Measurements from ENCODE around the gene RRAGD.

Gene RRAGD

DNA sequence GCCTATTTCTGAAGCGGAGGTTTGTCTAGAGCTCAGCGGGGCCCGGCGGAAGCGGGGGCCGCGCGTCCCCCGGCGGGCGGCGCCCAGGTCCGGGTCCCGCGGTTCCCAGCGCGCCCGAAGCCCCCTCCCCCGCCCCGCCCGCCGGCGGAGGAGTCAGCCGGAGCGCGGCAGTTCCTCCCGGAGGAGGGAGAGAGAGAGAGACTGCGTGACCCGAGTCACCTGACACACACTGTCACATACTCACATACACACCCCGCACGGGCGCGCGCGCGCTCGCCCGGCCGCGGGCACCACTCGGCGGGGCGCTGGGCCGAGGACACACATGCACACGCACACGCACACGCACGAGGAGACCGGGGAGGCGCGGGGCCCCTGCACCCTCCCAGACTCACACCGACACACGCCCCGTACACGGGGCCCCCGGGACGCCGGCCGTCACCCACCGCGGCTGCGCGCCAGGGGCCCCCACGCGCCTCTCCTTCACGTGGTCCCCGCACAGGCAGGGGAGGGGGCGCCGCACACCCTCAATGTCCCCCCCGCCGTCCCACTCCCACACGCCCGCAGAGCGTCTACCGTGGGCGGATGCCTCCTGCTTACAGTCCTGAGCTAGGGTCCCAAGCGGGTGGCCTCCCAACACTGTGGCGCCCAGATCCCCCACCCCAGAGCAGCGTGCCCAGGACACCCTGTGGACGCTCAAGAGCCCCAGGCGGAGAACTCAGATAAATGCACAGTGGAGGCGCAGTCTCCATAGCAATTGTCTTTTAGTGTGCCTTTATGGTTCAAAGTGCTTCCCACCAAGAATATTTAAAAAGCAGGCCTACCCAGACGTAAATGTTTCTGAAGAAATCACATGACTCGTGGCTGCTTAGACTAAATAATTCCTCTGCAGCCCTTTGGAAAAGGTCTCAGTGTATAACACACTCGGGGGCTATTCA, at the start of gene RRAGD:
Gene RRAGD, minus strand, starts transcription at position 203 of the 935 bp plus-strand sequence. CDS start 280 bp downstream, outside the sequence.
- Histone ChIP-seq H3K27me3 (ENCODE audit: control insufficient read depth, insufficient read depth, low read length) (peaks cover 39% of the 10 kb centered on the region), H3K9me3 (ENCODE audit: control insufficient read depth, insufficient read depth, low read length) (no peaks in the 10 kb centered on the region), H3K4me3 (ENCODE audit: low read depth, low read length) (peak within 1 kb of the TSS; percentile 88), H3K27ac (ENCODE audit: low read depth, low read length) (peak within 1 kb of the TSS; percentile 71), H3K4me1 (ENCODE audit: control insufficient read depth, insufficient read depth, low read length) (peaks cover 35% of the 10 kb centered on the region), H3K36me3 (ENCODE audit: control insufficient read depth, insufficient read depth, low read length) (no peaks in the 10 kb centered on the region), H3K9ac (ENCODE audit: low read depth, low read length) (peak within 1 kb of the TSS; percentile 17)

GRCh38 chr6:89460713-89461112, 48.6 kb upstream of the RRAGD start:
- Histone ChIP-seq H3K4me3 (ENCODE audit: low read depth, low read length) (no peak overlapping the region), H3K9me3 (ENCODE audit: control insufficient read depth, insufficient read depth, low read length) (no peaks in the 10 kb centered on the region), H3K27ac (ENCODE audit: low read depth, low read length) (no peak overlapping the region), H3K9ac (ENCODE audit: low read depth, low read length) (no peak overlapping the region), H3K27me3 (ENCODE audit: control insufficient read depth, insufficient read depth, low read length) (no peaks in the 10 kb centered on the region), H3K4me1 (ENCODE audit: control insufficient read depth, insufficient read depth, low read length) (no peaks in the 10 kb centered on the region), H3K36me3 (ENCODE audit: control insufficient read depth, insufficient read depth, low read length) (no peaks in the 10 kb centered on the region)

GRCh38 chr6:89459501-89459900, 47.4 kb upstream of the RRAGD start:
- Histone ChIP-seq H3K36me3 (ENCODE audit: control insufficient read depth, insufficient read depth, low read length) (no peaks in the 10 kb centered on the region), H3K4me3 (ENCODE audit: low read depth, low read length) (no peak overlapping the region), H3K27me3 (ENCODE audit: control insufficient read depth, insufficient read depth, low read length) (no peaks in the 10 kb centered on the region), H3K4me1 (ENCODE audit: control insufficient read depth, insufficient read depth, low read length) (no peaks in the 10 kb centered on the region), H3K27ac (ENCODE audit: low read depth, low read length) (no peak overlapping the region), H3K9me3 (ENCODE audit: control insufficient read depth, insufficient read depth, low read length) (no peaks in the 10 kb centered on the region), H3K9ac (ENCODE audit: low read depth, low read length) (no peak overlapping the region)

DNA sequence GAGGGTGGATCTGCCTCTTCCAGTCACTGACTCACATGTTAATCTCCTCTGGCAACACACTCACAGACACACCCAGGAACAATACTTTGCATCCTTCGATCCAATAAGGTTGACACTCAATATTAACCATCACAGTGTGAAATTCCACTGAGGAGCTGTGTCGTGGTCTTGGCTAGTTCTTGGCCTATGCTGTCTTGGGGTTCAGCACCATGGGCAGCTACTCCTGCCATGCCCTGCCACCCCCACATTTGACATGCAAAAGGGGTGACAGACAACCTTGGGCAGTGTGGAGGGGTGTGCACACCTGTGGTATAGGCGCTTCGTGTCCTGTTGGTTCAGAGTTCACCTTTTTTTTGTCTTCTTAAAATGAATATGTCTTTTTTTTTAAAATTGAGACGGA, 46.6 kb upstream of the RRAGD start:
- H3K36me3 ChIP-seq (ENCODE audit: control insufficient read depth, insufficient read depth, low read length) = no peaks in the 10 kb centered on the region
- no peak overlapping the region for H3K4me3 ChIP-seq (ENCODE audit: low read depth, low read length)
- no peaks in the 10 kb centered on the region for H3K9me3 ChIP-seq (ENCODE audit: control insufficient read depth, insufficient read depth, low read length)
- H3K9ac ChIP-seq (ENCODE audit: low read depth, low read length) = no peak overlapping the region
- no peaks in the 10 kb centered on the region for H3K27me3 ChIP-seq (ENCODE audit: control insufficient read depth, insufficient read depth, low read length)
- no peaks in the 10 kb centered on the region for H3K4me1 ChIP-seq (ENCODE audit: control insufficient read depth, insufficient read depth, low read length)
- H3K27ac ChIP-seq (ENCODE audit: low read depth, low read length) = no peak overlapping the region

- Histone ChIP-seq H3K27me3 (ENCODE audit: control insufficient read depth, insufficient read depth, low read length) (no peaks in the 10 kb centered on the region), H3K9me3 (ENCODE audit: control insufficient read depth, insufficient read depth, low read length) (no peaks in the 10 kb centered on the region), H3K4me1 (ENCODE audit: control insufficient read depth, insufficient read depth, low read length) (no peaks in the 10 kb centered on the region), H3K4me3 (ENCODE audit: low read depth, low read length) (no peak overlapping the region), H3K27ac (ENCODE audit: low read depth, low read length) (no peak overlapping the region), H3K9ac (ENCODE audit: low read depth, low read length) (no peak overlapping the region), H3K36me3 (ENCODE audit: control insufficient read depth, insufficient read depth, low read length) (no peaks in the 10 kb centered on the region)
Measured at GRCh38 chr6:89454300-89454699, 42.2 kb upstream of the RRAGD start.

DNA sequence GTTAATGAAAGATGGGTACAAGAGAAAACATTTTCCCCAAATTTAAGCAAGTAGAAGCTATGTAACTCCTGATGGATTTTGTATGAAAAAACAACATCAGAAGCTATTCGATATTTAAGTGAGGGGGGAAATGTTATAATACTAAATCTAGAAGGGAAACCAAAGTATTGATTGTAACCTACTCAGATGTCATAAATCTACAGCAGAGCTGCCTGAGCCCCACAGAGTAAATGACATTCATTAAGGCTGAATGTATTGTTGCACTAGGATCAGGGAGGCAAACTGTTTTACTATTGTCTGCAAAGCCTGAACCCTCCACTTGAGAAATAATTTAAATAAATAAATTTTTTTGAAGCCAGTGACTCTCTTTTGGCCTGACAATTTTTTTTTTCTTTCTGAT, 40.2 kb upstream of the RRAGD start:
- H3K4me3 ChIP-seq (ENCODE audit: low read depth, low read length) = no peak overlapping the region
- H3K4me1 ChIP-seq (ENCODE audit: control insufficient read depth, insufficient read depth, low read length) = no peaks in the 10 kb centered on the region
- H3K9me3 ChIP-seq (ENCODE audit: control insufficient read depth, insufficient read depth, low read length) = no peaks in the 10 kb centered on the region
- H3K27me3 ChIP-seq (ENCODE audit: control insufficient read depth, insufficient read depth, low read length) = no peaks in the 10 kb centered on the region
- no peak overlapping the region for H3K27ac ChIP-seq (ENCODE audit: low read depth, low read length)
- no peaks in the 10 kb centered on the region for H3K36me3 ChIP-seq (ENCODE audit: control insufficient read depth, insufficient read depth, low read length)
- H3K9ac ChIP-seq (ENCODE audit: low read depth, low read length) = no peak overlapping the region

DNA sequence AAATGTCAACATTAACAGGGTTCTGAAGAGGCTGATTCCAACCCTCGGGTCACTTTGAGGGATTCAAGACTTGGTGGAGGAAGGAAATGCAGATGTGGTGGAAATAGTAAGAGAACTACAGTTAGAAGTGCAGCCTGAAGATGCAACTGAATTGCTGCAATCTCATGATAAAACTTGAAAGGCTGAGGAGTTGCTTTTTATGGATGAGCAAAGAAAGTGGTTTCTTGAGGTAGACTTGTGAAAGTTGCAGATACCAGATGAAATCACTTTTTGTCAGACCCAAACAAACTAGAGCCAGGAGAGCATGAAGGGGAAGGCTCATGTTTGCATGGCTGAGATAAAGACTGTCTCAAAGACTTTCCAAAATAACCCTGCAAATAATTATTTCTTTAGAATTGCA, 37.1 kb upstream of the RRAGD start:
- H3K27ac ChIP-seq (ENCODE audit: low read depth, low read length) = no peak overlapping the region
- H3K27me3 ChIP-seq (ENCODE audit: control insufficient read depth, insufficient read depth, low read length) = no peaks in the 10 kb centered on the region
- H3K4me3 ChIP-seq (ENCODE audit: low read depth, low read length) = no peak overlapping the region
- H3K9ac ChIP-seq (ENCODE audit: low read depth, low read length) = no peak overlapping the region
- no peaks in the 10 kb centered on the region for H3K9me3 ChIP-seq (ENCODE audit: control insufficient read depth, insufficient read depth, low read length)
- no peaks in the 10 kb centered on the region for H3K4me1 ChIP-seq (ENCODE audit: control insufficient read depth, insufficient read depth, low read length)
- H3K36me3 ChIP-seq (ENCODE audit: control insufficient read depth, insufficient read depth, low read length) = no peaks in the 10 kb centered on the region

GRCh38 chr6:89443658-89444057, 31.6 kb upstream of the RRAGD start:
- Histone ChIP-seq H3K9me3 (ENCODE audit: control insufficient read depth, insufficient read depth, low read length) (no peaks in the 10 kb centered on the region), H3K9ac (ENCODE audit: low read depth, low read length) (no peak overlapping the region), H3K4me1 (ENCODE audit: control insufficient read depth, insufficient read depth, low read length) (no peaks in the 10 kb centered on the region), H3K27ac (ENCODE audit: low read depth, low read length) (no peak overlapping the region), H3K4me3 (ENCODE audit: low read depth, low read length) (no peak overlapping the region), H3K36me3 (ENCODE audit: control insufficient read depth, insufficient read depth, low read length) (no peaks in the 10 kb centered on the region), H3K27me3 (ENCODE audit: control insufficient read depth, insufficient read depth, low read length) (peaks cover 17% of the 10 kb centered on the region)

GRCh38 chr6:89440200-89440599, 28.1 kb upstream of the RRAGD start:
- H3K4me3 ChIP-seq (ENCODE audit: low read depth, low read length) = no peak overlapping the region
- H3K9me3 ChIP-seq (ENCODE audit: control insufficient read depth, insufficient read depth, low read length) = no peaks in the 10 kb centered on the region
- H3K27me3 ChIP-seq (ENCODE audit: control insufficient read depth, insufficient read depth, low read length) = peaks cover 24% of the 10 kb centered on the region
- H3K9ac ChIP-seq (ENCODE audit: low read depth, low read length) = no peak overlapping the region
- no peak overlapping the region for H3K27ac ChIP-seq (ENCODE audit: low read depth, low read length)
- H3K36me3 ChIP-seq (ENCODE audit: control insufficient read depth, insufficient read depth, low read length) = no peaks in the 10 kb centered on the region
- peaks cover 5% of the 10 kb centered on the region; the same call in 1 of the 2 replicates for H3K4me1 ChIP-seq (ENCODE audit: control insufficient read depth, insufficient read depth, low read length)

DNA sequence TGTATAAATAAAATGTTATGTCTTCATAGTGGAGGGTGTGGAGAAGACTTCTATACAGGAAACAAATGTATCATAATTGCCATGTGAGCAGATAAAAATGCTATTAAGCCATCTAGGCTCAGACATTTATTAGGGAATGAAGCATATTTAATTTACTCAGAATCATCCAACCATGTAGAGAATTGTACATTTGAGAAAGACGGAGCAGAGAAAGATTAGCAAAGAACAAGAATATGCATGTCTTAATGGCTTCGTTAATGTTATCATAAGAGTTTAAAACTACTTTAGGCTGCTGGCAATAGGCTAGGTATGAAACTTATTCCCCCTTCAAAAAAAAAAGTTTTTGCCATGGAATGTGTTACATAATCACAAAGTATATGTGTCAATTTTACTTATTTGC, 26.9 kb upstream of the RRAGD start:
- peaks cover 7% of the 10 kb centered on the region for H3K4me1 ChIP-seq (ENCODE audit: control insufficient read depth, insufficient read depth, low read length)
- no peaks in the 10 kb centered on the region for H3K9me3 ChIP-seq (ENCODE audit: control insufficient read depth, insufficient read depth, low read length)
- peaks cover 35% of the 10 kb centered on the region for H3K27me3 ChIP-seq (ENCODE audit: control insufficient read depth, insufficient read depth, low read length)
- no peak overlapping the region for H3K9ac ChIP-seq (ENCODE audit: low read depth, low read length)
- H3K4me3 ChIP-seq (ENCODE audit: low read depth, low read length) = no peak overlapping the region
- no peaks in the 10 kb centered on the region for H3K36me3 ChIP-seq (ENCODE audit: control insufficient read depth, insufficient read depth, low read length)
- no peak overlapping the region for H3K27ac ChIP-seq (ENCODE audit: low read depth, low read length)

DNA sequence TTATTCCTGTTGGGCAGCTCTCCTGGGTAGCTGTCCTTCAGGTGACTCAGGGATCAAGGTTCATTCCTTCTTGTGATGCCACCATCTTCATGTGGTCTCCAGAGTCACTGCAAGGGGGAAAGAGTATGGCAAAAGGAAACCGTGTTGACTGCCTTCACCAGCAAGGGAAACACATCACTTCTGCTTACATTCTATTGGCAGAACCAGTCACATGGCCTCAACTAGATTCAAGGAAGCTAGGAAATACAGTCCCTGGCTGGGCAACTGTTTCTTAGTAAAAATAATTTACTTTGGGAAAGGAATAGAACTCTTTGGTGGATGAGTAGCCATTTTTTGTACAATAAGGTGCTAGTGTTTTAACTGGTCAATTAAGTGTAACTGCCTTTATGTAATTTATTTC, 26.2 kb upstream of the RRAGD start:
- H3K9me3 ChIP-seq (ENCODE audit: control insufficient read depth, insufficient read depth, low read length) = no peaks in the 10 kb centered on the region
- H3K27me3 ChIP-seq (ENCODE audit: control insufficient read depth, insufficient read depth, low read length) = peaks cover 43% of the 10 kb centered on the region
- H3K4me1 ChIP-seq (ENCODE audit: control insufficient read depth, insufficient read depth, low read length) = peaks cover 9% of the 10 kb centered on the region
- no peak overlapping the region for H3K27ac ChIP-seq (ENCODE audit: low read depth, low read length)
- H3K4me3 ChIP-seq (ENCODE audit: low read depth, low read length) = no peak overlapping the region
- no peak overlapping the region for H3K9ac ChIP-seq (ENCODE audit: low read depth, low read length)
- H3K36me3 ChIP-seq (ENCODE audit: control insufficient read depth, insufficient read depth, low read length) = no peaks in the 10 kb centered on the region

Measured in HUES48 (cell line).